CD4-positive, alpha-beta memory T cell (primary cell): ENCODE results near the gene CCL26. TPM values are rescaled to one million over a fixed set of nuclear protein-coding genes. Genes with fewer than 3 reads are reported as not detected.

Source experiments
- CTCF ChIA-PET: fragments of 350-600 bp; sonication (Branson Sonifier 250); formaldehyde crosslinking; loops from one replicate; lab custom pipeline; 2021; ENCODE audit warnings: inconsistent platforms; ENCODE audit not compliant: partially characterized antibody; lab: Charles Lee
- POLR2A ChIA-PET: fragments of 350-600 bp; sonication (Branson Sonifier 250); formaldehyde crosslinking; loops from one replicate; lab custom pipeline; 2021; ENCODE audit not compliant: partially characterized antibody; lab: Charles Lee
- DNase-seq, 5 donors: peaks; one replicate each; pipeline versions ENCODE4 v3.0.0 to v3.0.0-alpha.2; 2020 to 2022; ENCODE audit warnings: mixed read lengths in 1 of 5
- H3K27ac ChIP-seq: one replicate; pipeline ENCODE4 v1.7.0; 2013; ENCODE audit warnings: low read depth, low read length
- H3K27me3 ChIP-seq: 2 replicates; pipeline ENCODE4 v1.7.0; 2013; ENCODE audit warnings: mild to moderate bottlenecking, low read length, moderate library complexity; ENCODE audit not compliant: insufficient read depth
- H3K36me3 ChIP-seq: 2 replicates; pipeline ENCODE4 v1.7.0; 2013; ENCODE audit warnings: mild to moderate bottlenecking, low read length, moderate library complexity; ENCODE audit not compliant: insufficient read depth
- H3K4me1 ChIP-seq: 2 replicates; pipeline ENCODE4 v1.7.0; 2013; ENCODE audit warnings: mild to moderate bottlenecking, low read length, moderate library complexity; ENCODE audit not compliant: insufficient read depth
- H3K4me3 ChIP-seq, 2 donors: one replicate each; pipeline ENCODE4 v1.7.0; 2013; ENCODE audit warnings: low read length in 2 of 2, mild to moderate bottlenecking in 1 of 2
- H3K9me3 ChIP-seq, 2 donors: one replicate each; pipeline ENCODE4 v1.7.0; 2013; ENCODE audit warnings: low read length in 2 of 2, control low read depth in 1 of 2; ENCODE audit not compliant: control insufficient read depth in 1 of 2
- H3K27ac Mint-ChIP-seq, 7 donors: one replicate each; pipeline ENCODE4 v1.8.0; 2020 to 2021; ENCODE audit warnings: mixed read lengths in 7 of 7, mild to moderate bottlenecking in 6 of 7, inconsistent platforms in 3 of 7, moderate library complexity in 3 of 7
- H3K27me3 Mint-ChIP-seq, 2 donors: one replicate each; pipeline ENCODE4 v1.8.0; 2020 to 2021; ENCODE audit warnings: mixed read lengths in 2 of 2
- H3K36me3 Mint-ChIP-seq, 2 donors: one replicate each; pipeline ENCODE4 v1.8.0; 2020 to 2021; ENCODE audit warnings: mixed read lengths in 2 of 2, inconsistent platforms in 1 of 2, mild to moderate bottlenecking in 1 of 2
- H3K4me1 Mint-ChIP-seq, 4 donors: one replicate each; pipeline ENCODE4 v1.8.0; 2020 to 2021; ENCODE audit warnings: mixed read lengths in 4 of 4, mild to moderate bottlenecking in 1 of 4
- H3K4me3 Mint-ChIP-seq, 8 donors: one replicate each; pipeline ENCODE4 v1.8.0; 2020 to 2021; ENCODE audit warnings: mixed read lengths in 8 of 8, mild to moderate bottlenecking in 7 of 8, moderate library complexity in 6 of 8, inconsistent platforms in 3 of 8
- H3K9me3 Mint-ChIP-seq, 8 donors: one replicate each; pipeline ENCODE4 v1.8.0; 2020 to 2021; ENCODE audit warnings: mixed read lengths in 8 of 8, mild to moderate bottlenecking in 5 of 8, inconsistent platforms in 3 of 8, moderate library complexity in 1 of 8
- intact Hi-C: fragments of 100-400 bp; cut with micrococcal nuclease; formaldehyde crosslinking; loops from one replicate; pipeline ENCODE4 v1.15.1; 2023
- polyA plus RNA-seq, 2 donors: library from polyadenylated mRNA; unstranded; fragments of 300-500 nt; fragmentation: Illumina TruSeq; gene quantifications; one replicate each; pipeline ENCODE4 v1.2.3, GENCODE V29; 2021
- total RNA-seq, 2 experiments: library from RNA; stranded (reverse); gene quantifications; one replicate each; pipeline ENCODE4 v1.2.3, GENCODE V29; 2021

Gene CCL26
- total and polyA plus RNA-seq, 4 experiments from 2014 or later = not detected

GRCh38 chr7:75813781-75814236 is 41.8 kb upstream of the CCL26 start, which contains the start of gene CCL24:
Gene CCL24, minus strand, starts transcription at chr7:75813806. Its CDS starts 91 bp downstream, at chr7:75813715.
- intact Hi-C loops = no loop called here
- POLR2A ChIA-PET = no interaction called here
- H3K9me3 Mint-ChIP-seq = no peaks in the 10 kb centered on the region
- no peak within 1 kb of the TSS for H3K4me3 ChIP-seq
- no peak within 1 kb of the TSS for H3K4me3 Mint-ChIP-seq
- no peaks in the 10 kb centered on the region for H3K4me1 ChIP-seq
- no peaks in the 10 kb centered on the region for H3K4me1 Mint-ChIP-seq
- H3K36me3 ChIP-seq = no peaks in the 10 kb centered on the region
- H3K9me3 ChIP-seq = no peaks in the 10 kb centered on the region
- no peaks in the 10 kb centered on the region for H3K36me3 Mint-ChIP-seq
- no peak for DNase-seq
- no peaks in the 10 kb centered on the region for H3K27me3 ChIP-seq
- peaks cover 2% of the 10 kb centered on the region in 2 donors for H3K27me3 Mint-ChIP-seq
- CTCF ChIA-PET = interaction anchor here (0.6 kb wide), 1 partner anchor 225 kb away, joined by 3 read pairs; no protein-coding TSS in a partner anchor
- H3K27ac ChIP-seq = no peak within 1 kb of the TSS
- no peak within 1 kb of the TSS for H3K27ac Mint-ChIP-seq

GRCh38 chr7:75813084-75813483 is 41.1 kb upstream of the CCL26 start:
- ChIA-PET POLR2A (no interaction called here), CTCF (no interaction called here)
- no peaks in the 10 kb centered on the region for H3K4me1 Mint-ChIP-seq
- Histone ChIP-seq H3K4me1 (no peaks in the 10 kb centered on the region), H3K4me3 (no peak overlapping the region), H3K9me3 (no peaks in the 10 kb centered on the region), H3K27ac (no peak overlapping the region), H3K36me3 (no peaks in the 10 kb centered on the region), H3K27me3 (no peaks in the 10 kb centered on the region)
- no peak for DNase-seq
- intact Hi-C loops = no loop called here
- peaks cover 2% of the 10 kb centered on the region in 2 donors for H3K27me3 Mint-ChIP-seq
- peaks cover 0 to 3% (median under 1%) of the 10 kb centered on the region in 8 donors for H3K9me3 Mint-ChIP-seq
- H3K4me3 Mint-ChIP-seq = no peak overlapping the region
- H3K36me3 Mint-ChIP-seq = no peaks in the 10 kb centered on the region
- no peak overlapping the region for H3K27ac Mint-ChIP-seq

- ChIA-PET POLR2A (no interaction called here), CTCF (no interaction called here)
- peaks cover 0 to 12% (median 8%) of the 10 kb centered on the region in 8 donors for H3K9me3 Mint-ChIP-seq
- H3K4me3 Mint-ChIP-seq = no peak overlapping the region
- no peak overlapping the region for H3K27ac Mint-ChIP-seq
- H3K4me1 Mint-ChIP-seq = no peaks in the 10 kb centered on the region
- no peaks in the 10 kb centered on the region for H3K36me3 Mint-ChIP-seq
- Histone ChIP-seq H3K4me3 (no peak overlapping the region), H3K27me3 (no peaks in the 10 kb centered on the region), H3K36me3 (no peaks in the 10 kb centered on the region), H3K4me1 (no peaks in the 10 kb centered on the region), H3K27ac (no peak overlapping the region), H3K9me3 (peaks cover 0 to 2% of the 10 kb centered on the region in 2 donors)
- intact Hi-C loops = no loop called here
- no peak for DNase-seq
- peaks cover under 1 to 2% of the 10 kb centered on the region in 2 donors for H3K27me3 Mint-ChIP-seq
These were observed 40.1 kb upstream of the CCL26 start for GRCh38 chr7:75811894-75812678.

GRCh38 chr7:75809396-75809795 is 37.4 kb upstream of the CCL26 start:
- Mint-ChIP-seq H3K27me3 (peaks cover 0 to 2% of the 10 kb centered on the region in 2 donors), H3K9me3 (peaks cover 0 to 20% (median 15%) of the 10 kb centered on the region in 8 donors), H3K4me3 (no peak overlapping the region), H3K4me1 (no peaks in the 10 kb centered on the region), H3K36me3 (peaks cover 0 to 3% of the 10 kb centered on the region in 2 donors), H3K27ac (no peak overlapping the region)
- H3K27ac ChIP-seq = no peak overlapping the region
- CTCF ChIA-PET = no interaction called here
- H3K36me3 ChIP-seq = no peaks in the 10 kb centered on the region
- peaks cover 0 to 10% of the 10 kb centered on the region in 2 donors for H3K9me3 ChIP-seq
- no peak for DNase-seq
- POLR2A ChIA-PET = no interaction called here
- no peak overlapping the region for H3K4me3 ChIP-seq
- intact Hi-C loops = no loop called here
- no peaks in the 10 kb centered on the region for H3K4me1 ChIP-seq
- no peaks in the 10 kb centered on the region for H3K27me3 ChIP-seq

- no peak overlapping the region for H3K27ac ChIP-seq
- no peaks in the 10 kb centered on the region for H3K27me3 ChIP-seq
- H3K36me3 Mint-ChIP-seq = peaks cover 0 to 3% of the 10 kb centered on the region in 2 donors
- intact Hi-C loops = no loop called here
- peaks cover 0 to 1% of the 10 kb centered on the region in 2 donors for H3K27me3 Mint-ChIP-seq
- no peak overlapping the region for H3K4me3 Mint-ChIP-seq
- ChIA-PET POLR2A (no interaction called here), CTCF (no interaction called here)
- H3K4me1 Mint-ChIP-seq = no peaks in the 10 kb centered on the region
- H3K9me3 Mint-ChIP-seq = peaks cover 0 to 24% (median 17%) of the 10 kb centered on the region in 8 donors
- no peak for DNase-seq
- H3K4me3 ChIP-seq = no peak overlapping the region
- no peaks in the 10 kb centered on the region for H3K4me1 ChIP-seq
- no peak overlapping the region for H3K27ac Mint-ChIP-seq
- H3K36me3 ChIP-seq = no peaks in the 10 kb centered on the region
- peaks cover 0 to 10% of the 10 kb centered on the region in 2 donors for H3K9me3 ChIP-seq
These were observed 36.1 kb upstream of the CCL26 start for GRCh38 chr7:75808106-75808505.

GRCh38 chr7:75807452-75807851 is 35.4 kb upstream of the CCL26 start:
- Mint-ChIP-seq H3K4me1 (no peaks in the 10 kb centered on the region), H3K36me3 (peaks cover 0 to 3% of the 10 kb centered on the region in 2 donors), H3K27me3 (peaks cover 0 to 3% of the 10 kb centered on the region in 2 donors), H3K9me3 (peaks cover 0 to 24% (median 17%) of the 10 kb centered on the region in 8 donors), H3K4me3 (no peak overlapping the region), H3K27ac (peak overlapping the region in 1 of 7 donors; percentile 9)
- ChIA-PET POLR2A (no interaction called here), CTCF (no interaction called here)
- intact Hi-C loops = no loop called here
- no peak for DNase-seq
- H3K27me3 ChIP-seq = no peaks in the 10 kb centered on the region
- H3K4me1 ChIP-seq = no peaks in the 10 kb centered on the region
- H3K4me3 ChIP-seq = no peak overlapping the region
- H3K27ac ChIP-seq = no peak overlapping the region
- H3K9me3 ChIP-seq = peaks cover 0 to 10% of the 10 kb centered on the region in 2 donors
- no peaks in the 10 kb centered on the region for H3K36me3 ChIP-seq

GRCh38 chr7:75806560-75807307 is 34.7 kb upstream of the CCL26 start:
- H3K9me3 ChIP-seq = peaks cover 0 to 10% of the 10 kb centered on the region in 2 donors
- Mint-ChIP-seq H3K36me3 (peaks cover 0 to 3% of the 10 kb centered on the region in 2 donors), H3K4me1 (no peaks in the 10 kb centered on the region), H3K27ac (no peak overlapping the region), H3K9me3 (peaks cover 0 to 24% (median 17%) of the 10 kb centered on the region in 8 donors), H3K27me3 (peaks cover 0 to 3% of the 10 kb centered on the region in 2 donors), H3K4me3 (no peak overlapping the region)
- no peak overlapping the region for H3K4me3 ChIP-seq
- CTCF ChIA-PET = no interaction called here
- H3K36me3 ChIP-seq = no peaks in the 10 kb centered on the region
- intact Hi-C loops = no loop called here
- POLR2A ChIA-PET = no interaction called here
- DNase-seq = no peak
- no peak overlapping the region for H3K27ac ChIP-seq
- no peaks in the 10 kb centered on the region for H3K27me3 ChIP-seq
- H3K4me1 ChIP-seq = no peaks in the 10 kb centered on the region
